Stimulated activated naive CD4-positive, alpha-beta T cell (primary cell): ENCODE results near the gene TRIM73.
"Not testable (repeated sequence)": the region's sequence is repeated elsewhere in the genome, so short reads cannot be mapped to it uniquely, and the experiment has no call there.

Source experiments
- DNase-seq, 6 experiments: peaks; one replicate each; lab custom pipeline; 2025; lab: John Stamatoyannopoulos, UW

TRIM73 gene

DNA sequence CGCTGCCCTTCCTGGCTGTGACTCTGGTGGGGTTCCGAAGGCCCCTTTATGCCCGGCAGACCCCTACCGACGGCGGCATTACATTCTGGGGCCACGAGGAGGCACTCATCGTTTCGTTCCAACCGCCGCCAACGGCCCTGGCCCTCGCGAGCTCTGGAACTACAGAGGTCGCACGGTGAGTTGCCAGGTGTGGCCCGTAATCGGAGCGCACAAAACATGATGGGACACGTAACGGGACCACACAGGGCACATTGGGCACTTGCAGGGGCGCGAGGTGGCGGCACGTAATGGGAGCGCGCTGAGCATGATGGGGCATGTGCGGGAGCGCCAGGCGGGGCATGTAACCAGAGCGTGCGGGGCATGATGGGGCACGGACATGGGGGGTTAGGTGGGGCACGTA, at the start of gene TRIM73:
TRIM73 (plus strand) TSS at position 301 of the 400 bp plus-strand sequence. CDS start 3,305 bp downstream, outside the sequence.
- DNase-seq, result not testable (repeated sequence)

DNA sequence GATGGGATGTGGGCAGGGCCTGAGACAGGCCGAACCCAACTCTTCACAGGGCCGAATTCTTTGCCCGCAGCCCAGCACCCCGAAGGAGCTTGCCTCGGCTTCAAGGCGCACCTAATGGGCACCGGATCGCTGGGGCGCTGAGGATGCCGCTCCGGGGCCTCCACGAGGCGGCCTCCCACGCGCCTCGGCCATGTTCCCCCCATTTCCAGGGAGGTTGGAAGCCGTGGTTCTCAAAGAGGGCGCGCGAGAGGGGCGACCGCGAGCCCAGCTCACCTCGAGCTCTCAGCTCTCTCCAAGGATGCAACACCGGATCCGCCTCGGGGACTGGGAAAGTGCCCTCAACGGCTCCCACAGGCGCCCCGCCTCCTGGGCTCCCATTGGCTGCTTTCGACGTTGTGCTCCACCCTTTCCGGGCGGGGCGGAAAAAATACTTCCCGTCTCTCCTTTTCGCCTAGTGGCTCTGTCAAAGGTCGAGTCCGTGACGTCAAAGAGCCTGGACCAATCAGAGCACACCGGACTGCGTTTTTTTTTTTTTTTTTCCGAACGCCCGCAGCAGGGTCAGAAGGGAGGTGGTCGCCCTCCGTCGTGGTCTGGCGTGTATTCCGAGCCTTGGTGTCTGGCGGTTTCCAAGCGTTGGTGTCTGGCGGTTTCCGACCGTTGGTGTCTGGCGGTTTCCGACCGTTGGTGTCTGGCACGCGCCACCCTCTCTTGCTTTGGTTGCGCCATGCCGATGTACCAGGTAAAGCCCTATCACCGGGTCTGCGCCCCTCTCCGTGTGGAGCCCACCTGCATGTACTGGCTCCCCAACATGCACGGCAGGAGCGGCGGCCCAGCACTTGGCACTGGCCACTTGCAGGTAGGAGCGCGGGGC, 36.5 kb upstream of the TRIM73 start:
- not testable (repeated sequence) for DNase-seq

DNA sequence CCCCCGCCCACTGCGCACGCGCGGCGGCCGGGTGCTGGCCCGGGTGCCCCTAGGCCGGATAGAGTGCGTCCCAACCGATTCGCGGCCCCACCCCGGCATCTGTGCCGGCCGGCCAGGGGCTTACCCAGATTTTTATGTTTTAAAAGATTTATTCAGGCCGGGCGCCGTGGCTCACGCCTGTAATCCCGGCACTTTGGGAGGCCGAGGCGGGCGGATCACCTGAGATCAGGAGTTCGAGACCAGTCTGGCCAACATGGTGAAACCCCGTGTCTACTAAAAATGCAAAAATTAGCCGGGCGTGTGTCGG, 35.9 kb upstream of the TRIM73 start:
- DNase-seq, result not testable (repeated sequence)

DNA sequence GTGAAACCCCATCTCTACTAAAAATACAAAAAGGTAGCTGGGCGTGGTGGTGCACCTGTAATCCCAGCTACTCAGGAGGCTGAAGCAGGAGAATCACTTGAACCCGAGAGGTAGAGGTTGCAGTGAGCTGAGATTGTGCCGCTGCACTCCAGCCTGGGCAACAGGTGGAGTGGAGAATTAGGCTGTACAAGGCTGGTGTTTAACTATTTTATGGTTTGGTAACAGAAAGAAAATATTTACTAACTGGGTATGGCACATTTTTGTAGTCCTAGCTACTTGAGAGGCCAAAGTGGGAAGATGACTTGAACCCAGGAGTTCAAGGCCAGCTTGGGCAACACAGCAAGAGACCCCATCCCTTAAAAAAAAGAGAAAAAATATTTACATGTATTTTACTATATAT, 31.4 kb upstream of the TRIM73 start:
- DNase-seq, result not testable (repeated sequence)

DNA sequence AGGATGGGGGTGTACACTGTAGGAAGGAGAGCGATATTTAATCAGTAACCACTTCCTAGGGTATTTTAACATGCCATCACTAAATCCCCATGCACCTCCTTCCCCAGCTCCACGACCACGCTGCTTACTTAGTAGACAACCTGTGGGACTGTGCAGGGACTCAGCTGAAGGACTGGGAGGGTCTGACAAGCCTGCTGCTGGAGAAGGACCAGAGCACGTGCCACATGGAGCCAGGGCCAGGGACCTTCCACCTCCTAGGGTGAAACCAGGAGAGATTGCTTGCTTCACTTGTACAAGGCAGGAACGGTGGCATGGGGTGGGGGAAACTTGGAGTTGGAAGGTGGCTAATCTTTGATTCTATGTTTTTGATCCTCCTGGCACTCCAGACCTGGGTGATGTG, 28.8 kb upstream of the TRIM73 start:
- DNase-seq, result not testable (repeated sequence)

GRCh38 chr7:75367313-75367712, 28.1 kb upstream of the TRIM73 start:
- DNase-seq, result not testable (repeated sequence)

GRCh38 chr7:75374144-75374518, 21.3 kb upstream of the TRIM73 start:
- DNase-seq, result not testable (repeated sequence)

DNA sequence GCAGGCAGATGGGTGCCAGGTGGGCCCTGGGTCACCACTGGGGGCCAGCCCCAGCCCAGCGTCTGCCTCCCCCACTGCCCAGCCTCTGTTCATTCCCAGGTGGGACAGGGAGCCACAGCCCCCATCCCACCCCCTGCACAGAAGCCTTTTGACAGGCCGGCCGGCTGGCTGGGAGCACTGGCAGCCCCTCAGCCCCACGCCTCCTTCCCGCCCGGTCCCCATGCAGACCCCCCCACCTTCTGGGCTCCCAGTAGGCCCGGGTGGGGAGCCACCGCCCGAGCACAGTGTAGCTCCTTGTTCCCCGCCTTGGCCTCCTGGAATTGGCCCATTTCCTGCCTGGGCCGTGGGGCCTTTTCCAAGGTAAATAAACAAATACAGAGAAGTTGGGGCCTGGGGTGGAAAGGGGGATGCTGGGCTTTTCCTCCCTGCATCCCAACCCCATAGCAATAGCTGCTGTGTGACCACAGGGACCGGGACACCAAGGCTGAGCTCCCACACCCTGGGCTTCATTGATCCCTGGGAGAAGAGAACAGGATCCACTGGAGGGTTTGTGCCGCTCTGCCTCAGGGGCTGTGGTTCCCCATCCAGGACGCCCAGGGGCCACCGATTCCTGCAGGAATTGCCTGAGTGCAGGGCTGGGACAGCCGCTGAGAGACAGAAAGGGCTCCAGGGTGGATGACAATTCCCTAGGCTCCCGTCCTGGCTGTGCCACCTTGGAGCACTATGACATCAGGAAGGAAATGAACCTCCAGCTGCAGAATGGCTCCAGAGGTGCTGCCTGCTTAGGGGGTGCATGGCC, 20.7 kb upstream of the TRIM73 start:
- DNase-seq, result not testable (repeated sequence)

GRCh38 chr7:75393194-75393593, 2.2 kb upstream of the TRIM73 start:
- not testable (repeated sequence) for DNase-seq

- not testable (repeated sequence) for DNase-seq
These were observed 2.4 kb downstream of the TRIM73 start for GRCh38 chr7:75397865-75398264.

DNA sequence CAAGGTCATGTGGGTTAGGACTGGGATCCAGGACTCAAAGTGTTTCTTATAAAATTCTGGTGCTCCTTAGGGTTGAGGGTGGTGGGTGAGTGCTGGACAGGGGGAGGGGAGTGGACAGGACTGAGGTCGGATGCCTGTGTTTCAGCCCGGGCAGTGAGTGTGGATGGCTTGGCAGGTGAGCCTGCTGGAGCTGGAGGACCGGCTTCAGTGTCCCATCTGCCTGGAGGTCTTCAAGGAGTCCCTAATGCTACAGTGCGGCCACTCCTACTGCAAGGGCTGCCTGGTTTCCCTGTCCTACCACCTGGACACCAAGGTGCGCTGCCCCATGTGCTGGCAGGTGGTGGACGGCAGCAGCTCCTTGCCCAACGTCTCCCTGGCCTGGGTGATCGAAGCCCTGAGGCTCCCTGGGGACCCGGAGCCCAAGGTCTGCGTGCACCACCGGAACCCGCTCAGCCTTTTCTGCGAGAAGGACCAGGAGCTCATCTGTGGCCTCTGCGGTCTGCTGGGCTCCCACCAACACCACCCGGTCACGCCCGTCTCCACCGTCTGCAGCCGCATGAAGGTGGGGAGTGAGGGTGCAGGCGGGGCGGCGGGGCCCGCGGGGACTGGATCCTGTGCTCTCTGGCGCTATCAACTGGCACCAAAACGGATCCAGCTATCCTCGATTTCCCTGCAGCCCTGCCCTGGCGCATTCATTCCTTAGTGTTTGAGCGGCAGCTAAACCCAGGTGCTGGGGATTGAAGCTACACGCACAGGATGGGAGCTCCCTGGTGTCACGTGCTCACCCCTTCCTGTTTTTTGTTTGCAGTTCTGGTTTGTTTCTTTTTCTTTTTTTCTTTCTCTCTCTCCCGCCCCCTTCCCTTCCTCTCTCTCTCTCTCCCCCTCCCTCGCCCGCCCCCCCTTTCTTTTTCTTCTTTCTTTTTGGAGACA, 3.6 kb downstream of the TRIM73 start:
- not testable (repeated sequence) for DNase-seq

DNA sequence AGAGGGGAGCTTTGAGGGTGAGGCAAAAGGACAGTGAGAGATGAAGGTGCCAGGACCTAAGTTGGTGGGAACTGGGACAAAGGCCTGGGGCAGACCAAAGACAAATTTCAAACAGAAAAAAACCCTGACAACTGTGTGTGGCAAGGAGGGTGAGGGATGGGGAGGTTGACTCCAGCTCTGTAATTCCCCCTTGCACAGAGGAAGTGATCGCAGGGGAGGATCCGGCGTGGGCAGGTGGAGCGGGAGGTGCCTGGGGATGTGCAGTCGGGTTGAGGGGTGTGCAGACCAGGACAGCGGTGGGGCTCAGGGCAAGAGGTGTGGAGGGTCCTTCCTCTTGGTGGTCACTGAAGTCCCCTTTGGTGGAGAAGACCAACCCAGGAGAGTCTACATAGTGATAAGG, 5.1 kb downstream of the TRIM73 start:
- DNase-seq, result not testable (repeated sequence)

- DNase-seq, result not testable (repeated sequence)
These were observed 8.3 kb downstream of the TRIM73 start for GRCh38 chr7:75403455-75404443.

DNA sequence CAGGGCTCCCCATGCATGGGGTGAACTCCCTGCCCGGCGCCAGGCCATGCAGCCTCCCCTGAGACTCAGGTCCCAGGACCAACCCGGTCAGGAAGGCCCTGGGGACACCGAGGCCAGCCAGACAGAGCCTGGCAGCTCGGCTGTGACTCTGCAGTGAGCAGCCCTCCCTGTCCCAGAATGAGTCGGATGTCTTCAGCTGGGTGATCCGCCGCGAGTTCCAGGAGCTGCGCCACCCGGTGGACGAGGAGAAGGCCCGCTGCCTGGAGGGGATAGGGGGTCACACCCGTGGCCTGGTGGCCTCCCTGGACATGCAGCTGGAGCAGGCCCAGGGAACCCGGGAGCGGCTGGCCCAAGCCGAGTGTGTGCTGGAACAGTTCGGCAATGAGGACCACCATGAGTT, 9.2 kb downstream of the TRIM73 start:
- not testable (repeated sequence) for DNase-seq

GRCh38 chr7:75409880-75410822, 14.7 kb downstream of the TRIM73 start:
- not testable (repeated sequence) for DNase-seq

GRCh38 chr7:75410823-75411173, 15.4 kb downstream of the TRIM73 start:
- not testable (repeated sequence) for DNase-seq

DNA sequence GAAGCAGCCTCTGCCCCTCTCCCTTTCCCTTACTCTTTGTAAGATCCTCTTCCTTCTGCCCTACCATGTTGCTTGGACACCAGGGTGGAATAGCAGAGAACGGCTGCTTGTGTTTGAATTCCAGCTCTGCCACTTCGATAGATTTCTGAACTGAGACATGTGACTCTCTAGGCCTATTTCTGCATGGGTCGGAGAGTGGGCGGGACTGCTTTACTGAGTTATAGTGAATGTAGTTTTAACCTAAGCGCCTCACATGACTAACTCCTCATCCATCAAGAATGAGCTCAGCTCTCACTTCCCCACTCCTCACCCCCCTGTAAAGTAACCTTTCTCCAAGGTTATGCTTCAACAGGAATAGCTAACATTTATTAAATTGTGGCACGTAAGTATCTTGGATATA, 18.8 kb downstream of the TRIM73 start:
- DNase-seq, result not testable (repeated sequence)

DNA sequence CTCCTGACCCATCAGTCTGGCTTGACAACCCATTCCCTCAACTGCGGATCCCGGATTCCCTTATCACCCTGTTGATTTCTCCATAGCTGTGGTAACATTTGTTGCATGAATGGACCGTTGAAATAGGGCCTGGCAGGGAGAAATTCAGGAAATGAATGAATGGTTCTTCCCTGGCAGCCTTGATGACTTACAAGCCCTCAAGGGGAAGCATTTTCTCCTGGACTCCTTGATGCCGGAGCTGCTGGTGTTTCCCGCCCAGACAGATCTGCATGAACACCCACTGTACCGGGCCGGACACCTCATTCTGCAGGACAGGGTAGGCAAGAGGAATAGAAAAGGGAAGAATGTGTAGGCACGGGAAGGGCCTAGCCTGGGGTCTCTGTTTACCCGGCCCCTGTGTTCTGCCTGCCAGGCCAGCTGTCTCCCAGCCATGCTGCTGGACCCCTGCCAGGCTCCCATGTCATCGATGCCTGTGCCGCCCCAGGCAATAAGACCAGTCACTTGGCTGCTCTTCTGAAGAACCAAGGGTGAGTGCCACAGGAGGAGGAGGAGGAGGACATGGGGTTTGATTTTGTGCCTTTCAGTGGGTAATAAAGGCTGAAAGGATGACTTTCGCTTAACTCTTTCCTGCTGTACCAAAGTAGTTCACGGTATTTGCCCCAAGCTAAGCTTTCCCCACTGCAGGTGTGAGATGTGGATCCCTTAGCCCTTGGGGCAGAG, 19.4 kb downstream of the TRIM73 start:
- not testable (repeated sequence) for DNase-seq

DNA sequence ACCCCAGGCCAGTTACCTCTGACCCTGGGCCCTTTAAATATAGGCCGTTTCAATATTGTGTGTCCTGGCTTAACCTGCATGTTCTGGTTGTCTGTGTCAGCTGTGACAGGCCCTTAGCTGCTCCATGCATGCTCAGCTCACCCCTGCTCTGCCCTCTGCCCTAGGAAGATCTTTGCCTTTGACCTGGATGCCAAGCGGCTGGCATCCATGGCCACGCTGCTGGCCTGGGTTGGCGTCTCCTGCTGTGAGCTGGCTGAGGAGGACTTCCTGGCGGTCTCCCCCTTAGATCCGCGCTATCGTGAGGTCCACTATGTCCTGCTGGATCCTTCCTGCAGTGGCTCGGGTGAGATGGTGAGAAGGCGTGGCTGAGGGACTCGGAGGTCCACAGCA, 20.0 kb downstream of the TRIM73 start:
- DNase-seq, result not testable (repeated sequence)
